PFSK-1 (cell line): Measurements from ENCODE around the gene MS4A3.

Source experiments
- POLR2AphosphoS5 ChIP-seq: IDR thresholded peaks from 2 replicates; pipeline ENCODE4 v1.6.1; 2012; ENCODE audit warnings: low read depth, mild to moderate bottlenecking, control low read depth, low read length, moderate library complexity
- REST ChIP-seq, 2 experiments: IDR thresholded peaks; 2 replicates each; pipeline versions ENCODE4 v1.6.1 to v1.8.0; 2011 to 2012; ENCODE audit warnings: low read depth in 2 of 2, low read length in 2 of 2, control low read depth in 1 of 2, inconsistent platforms in 1 of 2, mild to moderate bottlenecking in 1 of 2, moderate library complexity in 1 of 2; ENCODE audit not compliant: insufficient read depth in 1 of 2
- SIN3A ChIP-seq: IDR thresholded peaks from 2 replicates; pipeline ENCODE4 v1.6.1; 2012; ENCODE audit warnings: mild to moderate bottlenecking, low read length, moderate library complexity, borderline replicate concordance; ENCODE audit not compliant: insufficient read depth
- TAF1 ChIP-seq: IDR thresholded peaks from 2 replicates; pipeline ENCODE4 v1.6.1; 2012; ENCODE audit warnings: low read length, control low read depth, borderline replicate concordance; ENCODE audit not compliant: insufficient read depth

- TF ChIP-seq POLR2AphosphoS5 (no peak), TAF1 (no peak), REST (IDR thresholded peaks at IDR 0.05; ENCODE audit: insufficient read depth in 1 of 2, low read depth in 2 of 2, low read length in 2 of 2) (no peak), SIN3A (no peak)
Measured at GRCh38 chr11:60088364-60088763, 31.9 kb downstream of the MS4A3 start, which contains the start of gene MS4A2.
